Adrenal gland (tissue), 12 donors: Measurements from ENCODE around the gene GNLY. TPM values are rescaled to one million over a fixed set of nuclear protein-coding genes. Genes with fewer than 3 reads are reported as not detected.

Experiments
- DNase-seq, 7 donors: peaks; one replicate each; pipeline ENCODE4 v3.0.0-alpha.2; 2019 to 2020
- H3K27ac ChIP-seq, 5 donors: fragments of 200-600 bp; sonication (generic) in 4 of 5; 1 replicate in 3 of 5; 2 replicates in 2 of 5; pipeline versions ENCODE4 v1.5.1 to v1.8.0; 2016 to 2020; ENCODE audit warnings: mild to moderate bottlenecking in 1 of 5
- H3K27me3 ChIP-seq: fragments of 200-600 bp; 2 replicates; pipeline ENCODE4 v1.8.0; 2021
- H3K36me3 ChIP-seq, 2 donors: fragments of 200-600 bp; replicated peaks in 1 of 2; 1 replicate in 1 of 2; 2 replicates in 1 of 2; pipeline versions ENCODE4 v1.5.1 to v1.8.0; 2018 to 2022
- H3K4me1 ChIP-seq, 2 donors: fragments of 200-600 bp; replicated peaks in 1 of 2; 1 replicate in 1 of 2; 2 replicates in 1 of 2; pipeline versions ENCODE4 v1.5.1 to v1.8.0; 2018 to 2021
- H3K4me3 ChIP-seq, 4 donors: fragments of 200-600 bp; sonication (generic) in 3 of 4; one replicate each; pipeline ENCODE4 v1.5.1; 2016 to 2018
- H3K9me3 ChIP-seq, 3 donors: fragments of 200-600 bp; sonication (generic) in 1 of 3; replicated peaks in 1 of 3; 1 replicate in 2 of 3; 2 replicates in 1 of 3; pipeline versions ENCODE4 v1.5.1 to v1.8.0; 2016 to 2021
- POLR2A ChIP-seq, 2 donors: fragments of 450-650 bp; IDR thresholded peaks; one replicate each; pipeline ENCODE4 v1.6.1; 2017; ENCODE audit warnings: antibody characterized with exemption in 2 of 2, mild to moderate bottlenecking in 2 of 2, moderate library complexity in 1 of 2
- WGBS, 4 donors: extraction: QIAGEN DNeasy Blood & Tissue Kit in 2 of 4; methylation state at CpG; one replicate each; pipeline versions ENCODE4 v1.1.5 to v1.1.7; 2013 to 2017; 5-methylcytosine and 5-hydroxymethylcytosine counted together
- intact Hi-C, 2 donors: fragments of 100-400 bp; cut with DNase I; formaldehyde crosslinking; loops; one replicate each; pipeline versions ENCODE4 v1.14.1 to v1.15.0; 2022 to 2023
- polyA plus RNA-seq, 3 donors: library from polyadenylated mRNA; stranded (reverse); fragments of 200-250 nt in 2 of 3; fragments of 350-450 nt in 1 of 3; fragmentation: Illumina TruSeq in 1 of 3; extraction: RNeasy Lipid Tissue Mini Kit (QIAGEN cat#74804) in 1 of 3; gene quantifications; one replicate each; pipeline ENCODE4 v1.2.3, GENCODE V29; 2013 to 2014
- total RNA-seq, 9 donors: library from RNA; depleted of rRNA in 4 of 9; stranded (reverse); fragments of >200 nt in 4 of 9; fragments of 120-200 nt in 1 of 9; fragmentation: NEBNext Ultra II Directional in 1 of 9; extraction: Animal tissue kit (Norgen Biotek cat#: 25700) in 1 of 9; gene quantifications; one replicate each; pipeline versions ENCODE4 v1.1.0 to v1.2.4, GENCODE V29; 2013 to 2023
- TF ChIP-seq, protein P1 (sequence below), 6 experiments: fragments of 450-650 bp in 4 of 6; fragments of 200-600 bp in 2 of 6; sonication (generic) in 1 of 6; IDR thresholded peaks; 1 replicate in 5 of 6; 2 replicates in 1 of 6; pipeline versions ENCODE4 v1.5.1 to v1.8.0; 2016 to 2021; ENCODE audit warnings: antibody characterized with exemption in 6 of 6, mild to moderate bottlenecking in 2 of 6, moderate library complexity in 1 of 6
- donor health status: healthy with polysubstance abuse.
- donor health status: Bipolar disorder and iron deficiency.
- donor health status: DM: yes; HTN: yes; CAD: no.
- donor health status: DM: no; HTN: no; CAD: no.
- donor health status: DM: no; HTN: no; CAD: no.
- donor health status: DM: yes; HTN: yes; CAD: no.

The GNLY gene
- total and polyA plus RNA-seq, 12 donors = 0.28 to 6.7 (median 1.3) TPM; not detected in 1

DNA sequence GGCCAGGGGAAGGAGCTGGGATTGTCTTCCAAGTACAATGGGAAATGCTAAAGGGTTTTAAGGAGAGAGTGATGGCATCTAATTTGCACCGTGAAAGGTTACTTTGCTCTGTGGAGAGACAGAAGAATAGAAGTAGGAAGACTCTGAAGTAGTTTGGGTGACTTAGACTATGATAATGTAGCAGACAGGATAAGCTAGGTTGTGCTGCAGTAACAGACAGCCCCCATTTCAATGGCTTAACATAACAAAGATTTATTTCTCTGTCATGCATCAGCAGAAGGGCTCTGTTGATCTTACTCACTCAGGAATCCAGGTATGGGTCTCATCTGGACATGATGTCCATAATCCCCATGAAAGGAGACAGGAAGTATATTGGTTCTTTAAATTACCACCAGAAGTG, 26.4 kb downstream of the GNLY start:
- H3K4me1 ChIP-seq = peaks cover 0 to 7% of the 10 kb centered on the region in 2 donors
- intact Hi-C loops = no loop called here

DNA sequence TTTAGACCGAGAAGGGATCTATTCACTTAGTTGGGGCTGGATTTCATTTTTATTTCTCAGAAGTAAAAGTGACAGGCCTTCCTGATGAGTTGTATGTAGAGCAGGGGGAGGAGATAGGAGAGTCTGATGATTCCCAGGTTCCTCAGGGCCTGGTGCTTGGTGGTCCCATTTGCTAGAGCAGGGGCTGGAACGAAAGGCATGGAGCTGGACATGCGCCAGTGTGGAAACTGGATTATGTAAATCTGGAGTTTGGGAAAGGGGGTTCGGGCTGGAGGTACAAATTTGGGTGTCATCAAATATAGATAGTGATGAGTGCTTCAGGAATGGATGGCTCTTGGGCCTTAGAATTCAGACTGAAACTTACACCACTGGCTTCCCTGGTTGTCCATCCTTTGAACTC, 27.5 kb downstream of the GNLY start:
- Histone ChIP-seq H3K9me3 (no peaks in the 10 kb centered on the region), H3K27ac (no peak overlapping the region), H3K4me1 (peaks cover 0 to 8% of the 10 kb centered on the region in 2 donors), H3K27me3 (no peaks in the 10 kb centered on the region), H3K4me3 (no peak overlapping the region), H3K36me3 (no peaks in the 10 kb centered on the region)
- no peak for TF ChIP-seq POLR2A (IDR thresholded peaks at IDR 0.05)
- TF ChIP-seq, protein P1, sequence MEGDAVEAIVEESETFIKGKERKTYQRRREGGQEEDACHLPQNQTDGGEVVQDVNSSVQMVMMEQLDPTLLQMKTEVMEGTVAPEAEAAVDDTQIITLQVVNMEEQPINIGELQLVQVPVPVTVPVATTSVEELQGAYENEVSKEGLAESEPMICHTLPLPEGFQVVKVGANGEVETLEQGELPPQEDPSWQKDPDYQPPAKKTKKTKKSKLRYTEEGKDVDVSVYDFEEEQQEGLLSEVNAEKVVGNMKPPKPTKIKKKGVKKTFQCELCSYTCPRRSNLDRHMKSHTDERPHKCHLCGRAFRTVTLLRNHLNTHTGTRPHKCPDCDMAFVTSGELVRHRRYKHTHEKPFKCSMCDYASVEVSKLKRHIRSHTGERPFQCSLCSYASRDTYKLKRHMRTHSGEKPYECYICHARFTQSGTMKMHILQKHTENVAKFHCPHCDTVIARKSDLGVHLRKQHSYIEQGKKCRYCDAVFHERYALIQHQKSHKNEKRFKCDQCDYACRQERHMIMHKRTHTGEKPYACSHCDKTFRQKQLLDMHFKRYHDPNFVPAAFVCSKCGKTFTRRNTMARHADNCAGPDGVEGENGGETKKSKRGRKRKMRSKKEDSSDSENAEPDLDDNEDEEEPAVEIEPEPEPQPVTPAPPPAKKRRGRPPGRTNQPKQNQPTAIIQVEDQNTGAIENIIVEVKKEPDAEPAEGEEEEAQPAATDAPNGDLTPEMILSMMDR (IDR thresholded peaks at IDR 0.05) = no peak
- intact Hi-C loops = no loop called here
- DNase-seq = no peak
- 80 to 96% (median 87%) methylated on average over 4 of the region's 4 CpGs for WGBS, 4 donors

More for the DNA sequence above, 26.4 kb downstream of the GNLY start:
- no peaks in the 10 kb centered on the region for H3K9me3 ChIP-seq
- H3K27ac ChIP-seq = no peak overlapping the region
- no peak for DNase-seq
- no peaks in the 10 kb centered on the region for H3K27me3 ChIP-seq
- 81 to 100% (median 89%) methylated on average over 1 of the region's 1 CpG for WGBS, 4 donors
- H3K4me3 ChIP-seq = no peak overlapping the region
- no peak for TF ChIP-seq POLR2A (IDR thresholded peaks at IDR 0.05)
- TF ChIP-seq, protein P1 (IDR thresholded peaks at IDR 0.05) = no peak
- no peaks in the 10 kb centered on the region for H3K36me3 ChIP-seq

DNA sequence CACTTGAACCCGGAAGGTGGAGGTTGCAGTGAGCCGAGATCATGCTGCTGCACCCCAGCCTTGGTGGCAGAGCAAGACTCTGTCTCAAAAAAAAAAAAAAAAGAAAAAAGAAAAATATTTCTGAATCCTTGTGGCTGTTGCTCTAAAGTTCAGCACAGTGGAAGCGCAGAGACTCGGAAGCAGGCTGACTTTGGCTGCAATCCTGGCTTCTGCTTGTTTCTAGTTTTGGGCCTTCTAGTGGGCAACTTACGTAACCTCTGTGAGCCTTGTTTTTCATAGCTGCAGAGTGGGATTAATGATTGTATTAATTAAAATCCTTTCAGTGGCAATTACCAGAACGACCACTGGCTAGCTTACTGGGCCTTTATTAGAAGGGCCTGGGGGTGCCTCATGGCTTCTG, 28.4 kb downstream of the GNLY start:
- Histone ChIP-seq H3K4me3 (no peak overlapping the region), H3K36me3 (no peaks in the 10 kb centered on the region), H3K27ac (no peak overlapping the region), H3K9me3 (no peaks in the 10 kb centered on the region), H3K4me1 (peaks cover 0 to 8% of the 10 kb centered on the region in 2 donors), H3K27me3 (no peaks in the 10 kb centered on the region)
- TF ChIP-seq POLR2A (IDR thresholded peaks at IDR 0.05) = no peak
- TF ChIP-seq, protein P1 (IDR thresholded peaks at IDR 0.05) = peak in 1 of 6 experiments; percentile 2
- intact Hi-C loops = no loop called here
- no peak for DNase-seq
- WGBS, 4 donors = 76 to 84% (median 80%) methylated on average over 6 of the region's 6 CpGs

DNA sequence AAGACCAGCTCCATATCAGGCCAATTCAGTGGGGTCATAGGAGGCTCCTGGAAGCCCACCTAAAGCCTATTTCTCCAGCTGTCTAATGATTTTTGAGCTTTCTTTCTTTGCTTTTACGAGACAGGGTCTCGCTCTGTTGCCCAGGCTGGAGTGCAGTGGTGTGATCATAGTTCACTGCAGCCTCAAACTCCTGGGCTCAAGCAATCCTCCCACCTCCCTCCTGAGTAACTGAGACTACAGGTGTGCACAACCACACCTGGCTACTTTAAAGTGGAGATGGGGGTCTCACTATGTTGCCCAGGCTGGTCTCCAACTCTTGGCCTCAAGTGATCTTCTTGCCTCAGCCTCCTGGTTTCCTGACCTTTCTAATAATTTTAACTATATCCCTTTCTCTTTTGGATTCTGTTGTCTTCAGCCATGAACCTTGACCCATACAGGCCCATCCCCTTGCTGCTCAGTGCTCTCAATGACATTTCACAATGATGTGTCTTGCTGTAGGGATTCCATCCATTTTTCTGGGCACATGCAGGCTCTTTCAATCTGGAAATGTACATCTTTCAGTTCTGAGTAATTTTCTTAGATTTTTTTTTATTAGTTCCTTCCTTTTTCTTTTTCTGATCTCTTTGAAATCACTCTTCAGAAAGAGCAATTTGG, 29.7 kb downstream of the GNLY start:
- Histone ChIP-seq H3K36me3 (no peaks in the 10 kb centered on the region), H3K27ac (peak overlapping the region in 1 of 5 donors; percentile 52), H3K4me3 (no peak overlapping the region), H3K4me1 (peaks cover 0 to 12% of the 10 kb centered on the region in 2 donors), H3K9me3 (no peaks in the 10 kb centered on the region), H3K27me3 (no peaks in the 10 kb centered on the region)
- WGBS, 4 donors = 85 to 100% (median 93%) methylated on average over 2 of the region's 2 CpGs
- no peak for TF ChIP-seq POLR2A (IDR thresholded peaks at IDR 0.05)
- TF ChIP-seq, protein P1 (IDR thresholded peaks at IDR 0.05) = no peak
- DNase-seq = no peak
- intact Hi-C loops = no loop called here
